A673 (cell line): ENCODE data around the gene MACROH2A2. TPM values are rescaled to one million over a fixed set of nuclear protein-coding genes. Genes with fewer than 3 reads are reported as not detected.
"Not testable (repeated sequence)": the region's sequence is repeated elsewhere in the genome, so short reads cannot be mapped to it uniquely, and the experiment has no call there.

Experiments used
- BruUV-seq: library from RNA; stranded (reverse); fragments of 400-500 nt; replicated peaks from 2 replicates; lab custom pipeline; 2021; lab: Mats Ljungman, UMichigan
- CTCF ChIA-PET: fragments of 300-600 bp; sonication (Branson Sonifier 250); formaldehyde crosslinking; loops from one replicate; lab custom pipeline; 2022; ENCODE audit warnings: antibody characterized with exemption; lab: Charles Lee
- POLR2A ChIA-PET: fragments of 300-600 bp; sonication (Branson Sonifier 250); formaldehyde crosslinking; loops from one replicate; lab custom pipeline; 2022; ENCODE audit warnings: antibody characterized with exemption; ENCODE audit not compliant: low non-redundant PET; lab: Charles Lee
- DNase-seq: peaks from one replicate; pipeline ENCODE4 v3.0.0-alpha.2; 2015; ENCODE audit warnings: low spot score
- H3K27ac ChIP-seq: fragments of 200-600 bp; sonication (generic); 2 replicates; pipeline ENCODE4 v1.5.1; 2016; ENCODE audit warnings: mixed run types, low read depth, mild to moderate bottlenecking, mixed read lengths, antibody characterized with exemption, low read length; ENCODE audit not compliant: poor library complexity, severe bottlenecking
- H3K27me3 ChIP-seq: fragments of 200-600 bp; sonication (generic); replicated peaks from 2 replicates; pipeline ENCODE4 v1.6.1; 2017; ENCODE audit warnings: mixed run types, low read depth, mild to moderate bottlenecking, mixed read lengths, antibody characterized with exemption, low read length; ENCODE audit not compliant: insufficient read depth, poor library complexity
- H3K36me3 ChIP-seq: fragments of 200-600 bp; sonication (generic); 2 replicates; pipeline ENCODE4 v1.6.1; 2016; ENCODE audit warnings: mixed run types, mild to moderate bottlenecking, mixed read lengths, antibody characterized with exemption, low read length; ENCODE audit not compliant: insufficient read depth, poor library complexity, severe bottlenecking
- H3K4me1 ChIP-seq: fragments of 200-600 bp; sonication (generic); 2 replicates; pipeline ENCODE4 v1.6.1; 2017; ENCODE audit warnings: mixed run types, mild to moderate bottlenecking, mixed read lengths, antibody characterized with exemption, low read length; ENCODE audit not compliant: insufficient read depth, poor library complexity, severe bottlenecking
- H3K4me3 ChIP-seq: fragments of 200-600 bp; sonication (generic); 2 replicates; pipeline ENCODE4 v1.5.1; 2016; ENCODE audit warnings: low read depth, mixed run types, mild to moderate bottlenecking, mixed read lengths, low read length; ENCODE audit not compliant: poor library complexity, severe bottlenecking
- H3K9me3 ChIP-seq: fragments of 200-600 bp; sonication (generic); 2 replicates; pipeline ENCODE4 v1.6.1; 2016; ENCODE audit warnings: mixed run types, low read depth, mild to moderate bottlenecking, mixed read lengths, antibody characterized with exemption, low read length; ENCODE audit not compliant: poor library complexity, severe bottlenecking
- CTCF ChIP-seq: fragments of 300-800, 200-600 bp; sonication (generic); conservative IDR thresholded peaks from 2 replicates; pipeline ENCODE4 v1.5.1; 2017; ENCODE audit warnings: low read depth, mild to moderate bottlenecking, antibody characterized with exemption, low read length, moderate library complexity, mixed read lengths
- EZH2 ChIP-seq: fragments of 200-600 bp; sonication (generic); IDR thresholded peaks from 2 replicates; pipeline ENCODE4 v1.6.1; 2017; ENCODE audit warnings: borderline replicate concordance, low read depth, mild to moderate bottlenecking, mixed read lengths, antibody characterized with exemption, low read length; ENCODE audit not compliant: poor library complexity, severe bottlenecking
- intact Hi-C: fragments of 100-400 bp; cut with micrococcal nuclease; formaldehyde crosslinking; loops from one replicate; pipeline ENCODE4 v1.10.0; 2022; ENCODE audit not compliant: unreplicated experiment
- total RNA-seq: library from RNA; stranded (reverse); gene quantifications from 2 replicates; pipeline ENCODE4 v1.2.3, GENCODE V29; 2021

The MACROH2A2 gene
- total RNA-seq, 1 experiment from 2014 or later, result 301 TPM

DNA sequence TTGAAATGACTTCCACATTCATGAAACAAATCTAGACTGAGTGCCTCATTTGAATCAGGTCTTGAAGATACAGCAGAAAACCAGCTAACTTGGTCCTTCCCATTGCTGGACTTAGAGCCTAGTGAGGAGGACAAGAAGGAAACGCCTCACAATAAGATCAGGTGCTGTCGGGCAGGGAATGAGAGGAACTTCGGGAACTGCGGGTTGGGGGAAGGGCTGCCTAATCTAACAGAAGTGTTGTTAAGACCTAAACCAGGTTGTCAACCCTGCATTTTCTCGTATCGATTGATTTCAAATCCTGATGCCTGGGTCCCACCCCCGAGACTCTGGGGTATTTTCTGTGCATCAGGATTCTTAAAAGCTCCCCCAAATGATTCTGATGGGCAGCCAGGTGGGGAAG is 26.3 kb downstream of the MACROH2A2 start:
- ChIA-PET POLR2A (no interaction called here), CTCF (no interaction called here)
- H3K27ac ChIP-seq, result no peak overlapping the region
- H3K4me3 ChIP-seq, result no peak overlapping the region
- intact Hi-C loops, result no loop called here
- H3K4me1 ChIP-seq, result no peaks in the 10 kb centered on the region
- peaks cover 83% of the 10 kb centered on the region for H3K36me3 ChIP-seq
- no peak for DNase-seq
- no peaks in the 10 kb centered on the region for H3K27me3 ChIP-seq
- TF ChIP-seq EZH2 (no peak), CTCF (no peak)
- no TSS peak for BruUV-seq
- H3K9me3 ChIP-seq, result no peaks in the 10 kb centered on the region

GRCh38 chr10:70080789-70081188 is 28.1 kb downstream of the MACROH2A2 start:
- H3K27me3 ChIP-seq, BruUV-seq, DNase-seq, POLR2A ChIA-PET, H3K9me3 ChIP-seq, H3K4me3 ChIP-seq, intact Hi-C loops, H3K27ac ChIP-seq, H3K4me1 ChIP-seq: not testable (repeated sequence)
- CTCF ChIA-PET, result interaction anchor here (0.6 kb wide), 1 partner anchor 119 kb away, joined by 8 read pairs; no protein-coding TSS in a partner anchor
- H3K36me3 ChIP-seq, result peaks cover 72% of the 10 kb centered on the region

DNA sequence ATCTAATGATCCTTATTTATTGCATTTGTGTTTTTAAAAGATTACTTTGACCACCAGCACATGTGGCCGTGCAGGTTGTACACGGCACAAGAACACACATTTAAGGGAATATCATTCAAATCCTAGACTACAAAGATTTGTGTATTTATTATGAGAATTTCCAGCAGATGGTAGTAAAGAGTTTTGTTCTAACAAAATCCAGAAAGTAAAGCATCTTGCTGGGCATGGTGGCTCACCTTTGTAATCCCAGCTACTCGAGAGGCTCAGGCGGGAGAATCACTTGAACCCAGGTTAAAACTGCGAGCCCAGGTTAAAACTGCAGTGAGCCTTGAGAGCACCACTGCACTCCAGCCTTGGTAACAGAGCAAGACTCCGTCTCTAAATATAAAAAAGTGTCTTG is 31.5 kb downstream of the MACROH2A2 start:
- no TSS peak for BruUV-seq
- POLR2A ChIA-PET, result no interaction called here
- H3K27ac ChIP-seq, result no peak overlapping the region
- no peak overlapping the region for H3K4me3 ChIP-seq
- no peak for DNase-seq
- peaks cover 74% of the 10 kb centered on the region for H3K36me3 ChIP-seq
- intact Hi-C loops, result no loop called here
- CTCF ChIA-PET, result no interaction called here
- H3K27me3 ChIP-seq, result no peaks in the 10 kb centered on the region
- TF ChIP-seq CTCF, result no peak
- no peak for TF ChIP-seq EZH2
- H3K9me3 ChIP-seq, result no peaks in the 10 kb centered on the region
- peaks cover 5% of the 10 kb centered on the region for H3K4me1 ChIP-seq

- H3K9me3 ChIP-seq, result no peaks in the 10 kb centered on the region
- peaks cover 77% of the 10 kb centered on the region for H3K36me3 ChIP-seq
- BruUV-seq, result no TSS peak
- no peak for DNase-seq
- H3K4me1 ChIP-seq, result peaks cover 5% of the 10 kb centered on the region
- ChIA-PET POLR2A (no interaction called here), CTCF (no interaction called here)
- no peaks in the 10 kb centered on the region for H3K27me3 ChIP-seq
- no peak overlapping the region for H3K27ac ChIP-seq
- H3K4me3 ChIP-seq, result no peak overlapping the region
- TF ChIP-seq EZH2 (no peak), CTCF (no peak)
- intact Hi-C loops, result no loop called here
These were observed 33.4 kb downstream of the MACROH2A2 start for GRCh38 chr10:70085975-70086613.
